Neural progenitor cell (in vitro differentiated cells): Measurements from ENCODE around the gene RSAD2.

Source experiments
- CTCF ChIP-seq: fragments of 200-600 bp; sonication (generic); IDR thresholded peaks from 2 replicates; pipeline ENCODE4 v1.5.1; 2017; ENCODE audit warnings: antibody characterized with exemption, mild to moderate bottlenecking
- EZH2 ChIP-seq: fragments of 200-600 bp; sonication (generic); IDR thresholded peaks from 2 replicates; pipeline ENCODE4 v1.6.1; 2017; ENCODE audit warnings: antibody characterized with exemption, mild to moderate bottlenecking, moderate library complexity

- TF ChIP-seq EZH2 (no peak), CTCF (no peak)
Measured at GRCh38 chr2:6881046-6881445, 3.5 kb downstream of the RSAD2 start.
